ENCODE measurements around the gene KIF23.

Gene KIF23

GRCh38 chr15:69405110-69405509, 9.0 kb upstream of the KIF23 start:
- Histone ChIP-seq H2AFZ (ENCODE audit: low read length) (no peak overlapping the region), H3K4me3 (ENCODE audit: low read length) (no peak overlapping the region), H3K27ac (ENCODE audit: low read length) (no peak overlapping the region), H3K9me2 (replicated peaks; ENCODE audit: insufficient read depth, low read length) (no peaks in the 10 kb centered on the region), H3K27me3 (replicated peaks; ENCODE audit: insufficient read depth, low read length) (no peaks in the 10 kb centered on the region), H3K9me3 (replicated peaks; ENCODE audit: insufficient read depth, low read length) (no peaks in the 10 kb centered on the region), H3K4me2 (ENCODE audit: low read depth, low read length) (no peak overlapping the region), H3F3A (ENCODE audit: insufficient read depth, low read length) (no peaks in the 10 kb centered on the region), H3K4me1 (ENCODE audit: low read length) (no peaks in the 10 kb centered on the region), H3K9ac (ENCODE audit: low read length) (no peak overlapping the region), H3K36me3 (replicated peaks; ENCODE audit: insufficient read depth, low read length) (no peaks in the 10 kb centered on the region), H3K79me2 (ENCODE audit: low read length) (no peaks in the 10 kb centered on the region), H4K20me1 (ENCODE audit: insufficient read depth, low read length) (no peaks in the 10 kb centered on the region)
- no peak for TF ChIP-seq EZH2phosphoT487 (IDR thresholded peaks at IDR 0.05; ENCODE audit: low read length)
- TF ChIP-seq EZH2 (optimal IDR thresholded peaks at IDR 0.05; ENCODE audit: low read depth, low read length): no peak
- TF ChIP-seq CTCF (IDR thresholded peaks at IDR 0.05; ENCODE audit: low read length): no peak
- no peak for DNase-seq

- no peaks in the 10 kb centered on the region for H3K9me3 ChIP-seq (replicated peaks; ENCODE audit: insufficient read depth, low read length)
- H3K27me3 ChIP-seq (replicated peaks; ENCODE audit: insufficient read depth, low read length): no peaks in the 10 kb centered on the region
- H3K4me1 ChIP-seq (ENCODE audit: low read length): no peaks in the 10 kb centered on the region
- H3K4me3 ChIP-seq (ENCODE audit: low read length): no peak overlapping the region
- no peak overlapping the region for H3K27ac ChIP-seq (ENCODE audit: low read length)
- DNase-seq: no peak
- no peaks in the 10 kb centered on the region for H3F3A ChIP-seq (ENCODE audit: insufficient read depth, low read length)
- no peaks in the 10 kb centered on the region for H3K79me2 ChIP-seq (ENCODE audit: low read length)
- TF ChIP-seq EZH2phosphoT487 (IDR thresholded peaks at IDR 0.05; ENCODE audit: low read length) (no peak), EZH2 (optimal IDR thresholded peaks at IDR 0.05; ENCODE audit: low read depth, low read length) (no peak), CTCF (IDR thresholded peaks at IDR 0.05; ENCODE audit: low read length) (no peak)
- no peak overlapping the region for H3K9ac ChIP-seq (ENCODE audit: low read length)
- no peak overlapping the region for H2AFZ ChIP-seq (ENCODE audit: low read length)
- H3K4me2 ChIP-seq (ENCODE audit: low read depth, low read length): no peak overlapping the region
- no peaks in the 10 kb centered on the region for H4K20me1 ChIP-seq (ENCODE audit: insufficient read depth, low read length)
- H3K9me2 ChIP-seq (replicated peaks; ENCODE audit: insufficient read depth, low read length): no peaks in the 10 kb centered on the region
- no peaks in the 10 kb centered on the region for H3K36me3 ChIP-seq (replicated peaks; ENCODE audit: insufficient read depth, low read length)
These were observed 6.3 kb upstream of the KIF23 start for GRCh38 chr15:69407719-69408400.

- TF ChIP-seq CTCF (IDR thresholded peaks at IDR 0.05; ENCODE audit: low read length) (no peak), EZH2 (optimal IDR thresholded peaks at IDR 0.05; ENCODE audit: low read depth, low read length) (no peak), EZH2phosphoT487 (IDR thresholded peaks at IDR 0.05; ENCODE audit: low read length) (no peak)
- no peaks in the 10 kb centered on the region for H3K27me3 ChIP-seq (replicated peaks; ENCODE audit: insufficient read depth, low read length)
- no peak for DNase-seq
- no peak overlapping the region for H3K4me2 ChIP-seq (ENCODE audit: low read depth, low read length)
- no peaks in the 10 kb centered on the region for H3F3A ChIP-seq (ENCODE audit: insufficient read depth, low read length)
- H3K4me3 ChIP-seq (ENCODE audit: low read length): no peak overlapping the region
- no peak overlapping the region for H2AFZ ChIP-seq (ENCODE audit: low read length)
- H3K79me2 ChIP-seq (ENCODE audit: low read length): no peaks in the 10 kb centered on the region
- H3K9ac ChIP-seq (ENCODE audit: low read length): no peak overlapping the region
- no peaks in the 10 kb centered on the region for H3K9me3 ChIP-seq (replicated peaks; ENCODE audit: insufficient read depth, low read length)
- no peaks in the 10 kb centered on the region for H4K20me1 ChIP-seq (ENCODE audit: insufficient read depth, low read length)
- H3K4me1 ChIP-seq (ENCODE audit: low read length): no peaks in the 10 kb centered on the region
- no peak overlapping the region for H3K27ac ChIP-seq (ENCODE audit: low read length)
- H3K36me3 ChIP-seq (replicated peaks; ENCODE audit: insufficient read depth, low read length): no peaks in the 10 kb centered on the region
- no peaks in the 10 kb centered on the region for H3K9me2 ChIP-seq (replicated peaks; ENCODE audit: insufficient read depth, low read length)
These were observed 5.3 kb upstream of the KIF23 start for GRCh38 chr15:69408841-69409240.

All from MM.1S (cell line).